CD14-positive monocyte (primary cell): ENCODE measurements around the gene SRGAP2. TPM values are rescaled to one million over a fixed set of nuclear protein-coding genes. Genes with fewer than 3 reads are reported as not detected.
"Not testable (repeated sequence)": the region's sequence is repeated elsewhere in the genome, so short reads cannot be mapped to it uniquely, and the experiment has no call there.

Source experiments
- DNase-seq, 3 donors: peaks; one replicate each; pipeline ENCODE4 v3.0.0-alpha.2; 2011 to 2022
- H2AFZ ChIP-seq: 2 replicates; pipeline ENCODE4 v1.6.0; 2012; ENCODE audit warnings: mild to moderate bottlenecking, low read depth, low read length, inconsistent platforms; ENCODE audit not compliant: insufficient read depth, poor library complexity, severe bottlenecking
- H3K27ac ChIP-seq, 2 donors: 1 replicate in 1 of 2; 2 replicates in 1 of 2; pipeline ENCODE4 v1.5.1; 2012 to 2013; ENCODE audit warnings: low read length in 2 of 2, control low read depth in 1 of 2, inconsistent platforms in 1 of 2, low read depth in 1 of 2, mild to moderate bottlenecking in 1 of 2
- H3K27me3 ChIP-seq, 2 donors: one replicate each; pipeline versions ENCODE4 v1.6.0 to v1.6.1; 2011 to 2013; ENCODE audit warnings: low read length in 2 of 2; ENCODE audit not compliant: control insufficient read depth in 2 of 2, insufficient read depth in 2 of 2
- H3K36me3 ChIP-seq, 2 donors: replicated peaks in 1 of 2; 1 replicate in 1 of 2; 2 replicates in 1 of 2; pipeline versions ENCODE4 v1.5.1 to v1.6.1; 2012 to 2013; ENCODE audit warnings: low read length in 2 of 2, control low read depth in 1 of 2, inconsistent platforms in 1 of 2, mild to moderate bottlenecking in 1 of 2; ENCODE audit not compliant: insufficient read depth in 2 of 2, control insufficient read depth in 1 of 2
- H3K4me1 ChIP-seq, 2 donors: 1 replicate in 1 of 2; 2 replicates in 1 of 2; pipeline versions ENCODE4 v1.5.1 to v1.6.1; 2012 to 2013; ENCODE audit warnings: low read length in 2 of 2, control low read depth in 1 of 2, inconsistent platforms in 1 of 2, mild to moderate bottlenecking in 1 of 2, moderate library complexity in 1 of 2; ENCODE audit not compliant: insufficient read depth in 2 of 2, control insufficient read depth in 1 of 2
- H3K4me2 ChIP-seq: replicated peaks from 2 replicates; pipeline ENCODE3; 2012; ENCODE audit warnings: low read length, moderate library complexity, mild to moderate bottlenecking; ENCODE audit not compliant: poor library complexity, severe bottlenecking; ENCODE audit errors: extremely low read depth
- H3K4me3 ChIP-seq, 3 experiments: fragments of 200-600 bp in 1 of 3; sonication (generic) in 1 of 3; replicated peaks in 1 of 3; 1 replicate in 2 of 3; 2 replicates in 1 of 3; pipeline ENCODE4 v1.5.1; 2011 to 2013; ENCODE audit warnings: low read length in 3 of 3, mild to moderate bottlenecking in 3 of 3, control low read depth in 2 of 3, low read depth in 2 of 3, inconsistent platforms in 1 of 3, moderate library complexity in 1 of 3
- H3K79me2 ChIP-seq: 2 replicates; pipeline ENCODE4 v1.6.0; 2012; ENCODE audit warnings: mild to moderate bottlenecking, control low read depth, inconsistent platforms, low read length, moderate library complexity; ENCODE audit not compliant: insufficient read depth
- H3K9ac ChIP-seq: 2 replicates; pipeline ENCODE4 v1.6.0; 2017; ENCODE audit warnings: low read length, mild to moderate bottlenecking; ENCODE audit not compliant: insufficient read depth, poor library complexity, severe bottlenecking
- H3K9me3 ChIP-seq, 2 donors: replicated peaks in 1 of 2; 1 replicate in 1 of 2; 2 replicates in 1 of 2; pipeline versions ENCODE4 v1.5.1 to v1.6.1; 2012 to 2013; ENCODE audit warnings: low read length in 2 of 2, control low read depth in 1 of 2; ENCODE audit not compliant: control insufficient read depth in 1 of 2, insufficient read depth in 1 of 2
- H4K20me1 ChIP-seq: 2 replicates; pipeline ENCODE4 v1.6.0; 2012; ENCODE audit warnings: mild to moderate bottlenecking, low read length, control low read depth, moderate library complexity; ENCODE audit not compliant: insufficient read depth
- H3K27ac Mint-ChIP-seq, 7 donors: one replicate each; pipeline ENCODE4 v1.8.0; 2020; ENCODE audit warnings: mild to moderate bottlenecking in 7 of 7, mixed read lengths in 7 of 7, moderate library complexity in 6 of 7, inconsistent platforms in 2 of 7
- H3K27me3 Mint-ChIP-seq, 3 donors: one replicate each; pipeline ENCODE4 v1.8.0; 2021 to 2022; ENCODE audit warnings: low read depth in 3 of 3, mild to moderate bottlenecking in 3 of 3, mixed read lengths in 3 of 3, moderate library complexity in 3 of 3, inconsistent platforms in 1 of 3
- H3K36me3 Mint-ChIP-seq, 2 donors: one replicate each; pipeline ENCODE4 v1.8.0; 2020; ENCODE audit warnings: mixed read lengths in 2 of 2, inconsistent platforms in 1 of 2, mild to moderate bottlenecking in 1 of 2
- H3K4me1 Mint-ChIP-seq: one replicate; pipeline ENCODE4 v1.8.0; 2020; ENCODE audit warnings: mild to moderate bottlenecking, mixed read lengths
- H3K4me3 Mint-ChIP-seq, 2 donors: one replicate each; pipeline ENCODE4 v1.8.0; 2020; ENCODE audit warnings: mild to moderate bottlenecking in 2 of 2, mixed read lengths in 2 of 2, moderate library complexity in 1 of 2
- H3K9me3 Mint-ChIP-seq, 7 donors: one replicate each; pipeline ENCODE4 v1.8.0; 2020 to 2022; ENCODE audit warnings: mixed read lengths in 7 of 7, mild to moderate bottlenecking in 6 of 7, moderate library complexity in 6 of 7, inconsistent platforms in 2 of 7
- WGBS: methylation state at CpG from one replicate; pipeline ENCODE4 v1.1.5; 2013; ENCODE audit warnings: missing lambda C conversion rate; ENCODE audit not compliant: insufficient coverage; 5-methylcytosine and 5-hydroxymethylcytosine counted together
- intact Hi-C, 2 donors: fragments of 100-400 bp; cut with micrococcal nuclease; formaldehyde crosslinking; loops; one replicate each; pipeline versions ENCODE4 v1.15.0 to v1.15.1; 2023
- polyA plus RNA-seq, 3 donors: library from polyadenylated mRNA; depleted of rRNA in 1 of 3; unstranded in 2 of 3; stranded (reverse) in 1 of 3; fragments of 300-500 nt in 2 of 3; fragments of >200 nt in 1 of 3; fragmentation: Illumina TruSeq in 2 of 3; gene quantifications; 1 replicate in 2 of 3; 2 replicates in 1 of 3; pipeline ENCODE4 v1.2.3, GENCODE V29; 2012 to 2021

SRGAP2 gene
- polyA plus RNA-seq, 3 donors, result 13.6 to 70.7 (median 19.3) TPM

GRCh38 chr1:206210802-206211201 is 7.5 kb downstream of the SRGAP2 start:
- H3K27ac ChIP-seq, H3K4me1 Mint-ChIP-seq, H3K27ac Mint-ChIP-seq, H3K4me2 ChIP-seq, H3K27me3 Mint-ChIP-seq, H3K27me3 ChIP-seq, H3K36me3 Mint-ChIP-seq, H3K4me3 ChIP-seq, H3K36me3 ChIP-seq, H3K9ac ChIP-seq, H3K9me3 Mint-ChIP-seq, intact Hi-C loops, DNase-seq, H3K9me3 ChIP-seq, H2AFZ ChIP-seq, H3K4me3 Mint-ChIP-seq, H4K20me1 ChIP-seq, H3K4me1 ChIP-seq: not testable (repeated sequence)
- WGBS, result no CpG with 5 or more reads among the region's 1 CpG
- H3K79me2 ChIP-seq, result peaks cover 26% of the 10 kb centered on the region

GRCh38 chr1:206215600-206216392 is 12.5 kb downstream of the SRGAP2 start:
- H3K36me3 Mint-ChIP-seq, H3K9ac ChIP-seq, H4K20me1 ChIP-seq, H2AFZ ChIP-seq, intact Hi-C loops, H3K9me3 Mint-ChIP-seq, H3K4me2 ChIP-seq, H3K79me2 ChIP-seq, H3K27me3 Mint-ChIP-seq, H3K27ac ChIP-seq, H3K27me3 ChIP-seq, H3K36me3 ChIP-seq, H3K4me3 Mint-ChIP-seq, DNase-seq, H3K4me3 ChIP-seq, H3K9me3 ChIP-seq, H3K4me1 ChIP-seq: not testable (repeated sequence)
- Mint-ChIP-seq H3K4me1 (peaks cover 11% of the 10 kb centered on the region), H3K27ac (peak overlapping the region in 4 of 7 donors; percentile 45 to 78 (median 70))
- WGBS, result no CpG with 5 or more reads among the region's 7 CpGs

GRCh38 chr1:206218285-206218684 is 14.9 kb downstream of the SRGAP2 start:
- intact Hi-C loops, H3K27me3 Mint-ChIP-seq: not testable (repeated sequence)

GRCh38 chr1:206218765-206219164 is 15.4 kb downstream of the SRGAP2 start:
- intact Hi-C loops, H3K9me3 Mint-ChIP-seq, H3K79me2 ChIP-seq, H3K36me3 Mint-ChIP-seq, H3K4me3 Mint-ChIP-seq, H3K9me3 ChIP-seq, H3K36me3 ChIP-seq, H3K27me3 Mint-ChIP-seq, DNase-seq, H3K27ac Mint-ChIP-seq, H3K9ac ChIP-seq, H3K27ac ChIP-seq, H3K4me3 ChIP-seq, H4K20me1 ChIP-seq, H3K27me3 ChIP-seq, H2AFZ ChIP-seq, H3K4me2 ChIP-seq: not testable (repeated sequence)
- no CpG with 5 or more reads among the region's 2 CpGs for WGBS
- H3K4me1 ChIP-seq, result peaks cover 9 to 11% of the 10 kb centered on the region in 2 donors
- H3K4me1 Mint-ChIP-seq, result peaks cover 12% of the 10 kb centered on the region

More at GRCh38 chr1:206218285-206218684, 14.9 kb downstream of the SRGAP2 start:
- not testable (repeated sequence) for H4K20me1 ChIP-seq, H3K9me3 Mint-ChIP-seq, H3K36me3 ChIP-seq, H2AFZ ChIP-seq, H3K27ac Mint-ChIP-seq, H3K9ac ChIP-seq, DNase-seq, H3K27ac ChIP-seq, H3K4me2 ChIP-seq, H3K79me2 ChIP-seq, H3K9me3 ChIP-seq, H3K4me3 Mint-ChIP-seq, H3K4me3 ChIP-seq, H3K36me3 Mint-ChIP-seq, H3K27me3 ChIP-seq
- WGBS, result no CpG with 5 or more reads among the region's 3 CpGs
- peaks cover 12% of the 10 kb centered on the region for H3K4me1 Mint-ChIP-seq
- peaks cover 9 to 11% of the 10 kb centered on the region in 2 donors for H3K4me1 ChIP-seq
